PC-9 (cell line): ENCODE measurements around the gene LAMB1.

ENCODE experiments used
- EZH2 ChIP-seq: fragments of 200-600 bp; sonication (generic); IDR thresholded peaks from 2 replicates; pipeline ENCODE4 v1.8.0; 2017; ENCODE audit warnings: antibody characterized with exemption, low read depth
- TF ChIP-seq, protein P1 (sequence below): fragments of 200-600 bp; sonication (generic); conservative IDR thresholded peaks from 2 replicates; pipeline ENCODE4 v1.6.1; 2017; ENCODE audit warnings: mixed run types, antibody characterized with exemption, mild to moderate bottlenecking, moderate library complexity

DNA sequence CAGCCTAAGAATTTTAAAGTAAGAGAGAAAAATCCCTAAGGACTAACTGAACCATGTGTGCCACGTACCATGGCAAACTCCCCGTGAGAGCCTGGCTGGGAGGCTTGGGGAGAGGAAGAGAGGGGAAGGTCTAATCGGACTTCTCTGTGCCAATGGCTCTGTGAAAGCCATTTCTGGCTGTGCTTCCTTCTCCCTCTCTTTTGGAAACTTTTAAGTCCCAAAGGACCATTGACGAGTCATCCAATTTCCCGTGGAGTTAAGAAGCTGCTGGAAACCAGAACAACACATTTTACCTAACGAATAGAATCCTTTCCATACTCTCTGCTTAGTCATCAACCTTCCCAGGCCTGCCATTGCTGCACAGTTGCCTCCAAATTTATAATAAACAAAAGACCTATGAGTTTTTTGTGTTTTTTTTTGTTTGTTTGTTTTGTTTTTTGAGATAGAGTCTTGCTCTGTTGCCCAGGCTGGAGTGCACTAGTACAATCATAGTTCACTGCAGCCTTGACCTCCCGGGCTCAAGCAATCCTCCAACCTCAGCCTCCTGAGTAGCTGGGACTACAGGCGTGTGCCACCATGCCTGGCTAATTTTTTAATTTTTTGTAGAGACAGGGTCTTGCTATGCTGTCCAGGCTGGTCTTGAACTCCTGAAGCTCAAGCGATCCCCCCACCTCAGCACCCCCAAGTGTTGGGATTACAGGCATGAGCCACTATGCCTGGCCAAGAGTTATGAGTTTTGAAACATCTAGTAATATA lies 13.2 kb downstream of the LAMB1 start:
- TF ChIP-seq, protein P1, sequence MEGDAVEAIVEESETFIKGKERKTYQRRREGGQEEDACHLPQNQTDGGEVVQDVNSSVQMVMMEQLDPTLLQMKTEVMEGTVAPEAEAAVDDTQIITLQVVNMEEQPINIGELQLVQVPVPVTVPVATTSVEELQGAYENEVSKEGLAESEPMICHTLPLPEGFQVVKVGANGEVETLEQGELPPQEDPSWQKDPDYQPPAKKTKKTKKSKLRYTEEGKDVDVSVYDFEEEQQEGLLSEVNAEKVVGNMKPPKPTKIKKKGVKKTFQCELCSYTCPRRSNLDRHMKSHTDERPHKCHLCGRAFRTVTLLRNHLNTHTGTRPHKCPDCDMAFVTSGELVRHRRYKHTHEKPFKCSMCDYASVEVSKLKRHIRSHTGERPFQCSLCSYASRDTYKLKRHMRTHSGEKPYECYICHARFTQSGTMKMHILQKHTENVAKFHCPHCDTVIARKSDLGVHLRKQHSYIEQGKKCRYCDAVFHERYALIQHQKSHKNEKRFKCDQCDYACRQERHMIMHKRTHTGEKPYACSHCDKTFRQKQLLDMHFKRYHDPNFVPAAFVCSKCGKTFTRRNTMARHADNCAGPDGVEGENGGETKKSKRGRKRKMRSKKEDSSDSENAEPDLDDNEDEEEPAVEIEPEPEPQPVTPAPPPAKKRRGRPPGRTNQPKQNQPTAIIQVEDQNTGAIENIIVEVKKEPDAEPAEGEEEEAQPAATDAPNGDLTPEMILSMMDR: no peak
- no peak for TF ChIP-seq EZH2
